NCI-H82 (cell line): ENCODE data around the gene ACADL.

Experiments
- DNase-seq: peaks from one replicate; lab custom pipeline; 2025; lab: John Stamatoyannopoulos, UW

The ACADL gene

GRCh38 chr2:210224941-210225672 lies at the start of gene ACADL:
TSS of gene ACADL (minus strand) at chr2:210225447. CDS start at chr2:210225263, 184 bp downstream.
- peak; percentile 49 for DNase-seq

DNA sequence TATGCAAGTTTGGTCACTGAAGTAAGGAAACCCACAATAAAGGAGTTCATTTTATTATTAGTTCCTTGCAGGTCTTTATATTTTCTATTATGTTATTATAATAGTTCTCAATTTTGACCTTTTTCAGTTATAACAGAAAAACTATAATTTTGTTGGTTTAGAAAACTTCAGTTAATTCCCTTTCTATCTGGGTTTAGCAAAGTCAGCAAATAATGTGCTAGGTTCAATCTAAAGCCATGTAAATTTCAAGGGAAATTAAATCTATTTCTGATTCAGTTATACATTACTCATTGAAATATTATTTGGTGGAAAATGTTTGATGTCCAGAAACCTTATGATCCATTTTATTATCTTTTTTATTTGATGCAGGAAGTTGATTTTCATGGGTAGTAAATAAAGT lies 46.1 kb upstream of the ACADL start:
- DNase-seq: no peak

DNA sequence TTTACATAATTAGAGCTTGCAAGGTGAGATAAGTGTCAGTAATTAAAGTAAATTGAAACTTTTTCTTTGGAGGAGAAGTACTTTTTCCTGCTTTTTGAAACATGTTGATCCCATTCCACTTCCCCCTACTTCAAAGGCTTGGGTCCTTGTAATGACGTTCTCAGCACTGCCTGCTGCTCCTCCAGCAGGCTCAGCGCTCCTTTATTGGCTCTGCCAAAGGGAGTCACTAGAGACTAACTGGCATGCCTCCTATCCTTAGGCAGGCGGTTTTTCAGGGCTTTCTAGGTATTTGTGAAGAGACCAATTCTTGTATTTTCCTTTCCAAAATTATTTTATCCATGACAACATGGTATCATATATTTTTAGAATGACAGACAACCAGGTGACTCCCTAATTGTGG lies 43.9 kb upstream of the ACADL start:
- no peak for DNase-seq

DNA sequence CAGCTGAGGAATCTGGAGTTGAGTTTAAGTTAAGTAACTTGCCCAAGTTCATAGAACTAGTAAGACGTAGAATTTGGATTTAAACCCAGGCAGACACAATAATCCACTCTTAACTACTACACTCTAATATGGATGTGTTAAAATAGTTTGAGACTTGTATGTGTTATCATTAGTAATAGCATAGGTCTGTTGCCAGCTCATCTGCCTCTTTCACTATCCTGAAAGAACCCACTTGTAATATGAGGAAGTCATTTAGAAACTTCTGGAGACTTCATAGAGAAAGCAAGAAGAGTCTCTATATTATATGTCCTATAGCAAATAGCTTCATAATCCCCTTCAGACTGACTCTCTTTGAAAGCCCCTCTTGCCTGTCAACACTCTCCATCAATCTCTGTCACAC lies 43.0 kb upstream of the ACADL start:
- no peak for DNase-seq

GRCh38 chr2:210267698-210268097 lies 42.5 kb upstream of the ACADL start:
- DNase-seq: no peak

- no peak for DNase-seq
Measured at GRCh38 chr2:210264282-210264681, 39.0 kb upstream of the ACADL start.

DNA sequence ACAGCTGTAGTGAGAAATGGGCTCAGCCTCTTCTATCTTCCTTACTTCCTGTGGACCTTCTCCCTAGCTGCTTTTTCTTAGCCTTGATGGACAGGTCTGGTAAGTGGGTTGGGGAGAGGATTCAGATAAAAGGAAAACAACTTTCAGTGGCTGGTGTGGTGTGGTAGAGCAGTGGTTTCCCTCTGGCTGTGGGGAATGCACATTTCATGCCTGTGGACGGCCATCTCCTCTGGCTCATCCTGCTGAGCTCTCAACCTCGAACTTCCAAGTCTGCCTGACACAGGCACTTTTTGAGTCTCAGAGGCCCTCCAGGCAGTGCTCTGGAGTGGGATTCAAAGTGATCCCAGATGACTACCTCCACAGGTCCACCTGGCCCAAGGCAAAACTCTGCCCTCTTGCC lies 38.6 kb upstream of the ACADL start:
- DNase-seq: no peak

DNA sequence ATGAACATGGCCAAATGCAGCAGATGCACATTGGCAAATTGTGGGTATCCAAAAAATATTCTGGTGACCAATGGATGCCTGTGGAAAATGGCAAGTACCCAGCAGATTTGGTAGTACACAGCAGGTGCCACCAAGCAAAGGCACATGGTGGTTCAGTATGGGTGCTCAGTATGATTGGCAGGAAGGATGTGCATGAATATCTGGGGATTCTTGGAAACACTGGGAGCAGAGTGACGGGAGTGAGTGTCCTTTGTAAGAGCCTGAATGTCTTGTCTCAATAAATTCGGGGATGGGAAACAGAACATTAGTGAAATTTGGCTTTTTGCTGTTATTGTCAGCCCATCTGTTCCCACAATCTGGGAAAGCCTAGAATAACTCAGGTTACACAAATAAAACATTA lies 36.8 kb upstream of the ACADL start:
- DNase-seq: no peak

DNA sequence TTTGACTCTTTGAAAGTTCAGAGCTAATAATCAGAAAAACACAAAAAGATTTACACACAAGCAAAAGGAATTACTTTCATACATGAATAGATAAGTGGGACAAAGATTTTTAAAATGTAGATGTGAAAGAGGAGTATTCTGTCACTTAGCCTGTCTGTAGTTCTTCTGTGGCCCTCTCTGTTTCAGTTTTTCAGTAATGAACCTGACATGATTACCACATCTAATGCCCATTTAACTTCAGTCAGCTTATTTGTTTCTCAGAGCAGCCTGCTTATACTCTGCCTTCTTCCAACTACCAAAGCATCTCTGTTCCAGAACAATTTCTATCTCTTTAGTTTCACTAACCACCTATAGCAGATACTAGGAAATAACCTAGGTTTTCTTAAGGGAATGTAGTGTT lies 34.4 kb upstream of the ACADL start:
- no peak for DNase-seq

DNA sequence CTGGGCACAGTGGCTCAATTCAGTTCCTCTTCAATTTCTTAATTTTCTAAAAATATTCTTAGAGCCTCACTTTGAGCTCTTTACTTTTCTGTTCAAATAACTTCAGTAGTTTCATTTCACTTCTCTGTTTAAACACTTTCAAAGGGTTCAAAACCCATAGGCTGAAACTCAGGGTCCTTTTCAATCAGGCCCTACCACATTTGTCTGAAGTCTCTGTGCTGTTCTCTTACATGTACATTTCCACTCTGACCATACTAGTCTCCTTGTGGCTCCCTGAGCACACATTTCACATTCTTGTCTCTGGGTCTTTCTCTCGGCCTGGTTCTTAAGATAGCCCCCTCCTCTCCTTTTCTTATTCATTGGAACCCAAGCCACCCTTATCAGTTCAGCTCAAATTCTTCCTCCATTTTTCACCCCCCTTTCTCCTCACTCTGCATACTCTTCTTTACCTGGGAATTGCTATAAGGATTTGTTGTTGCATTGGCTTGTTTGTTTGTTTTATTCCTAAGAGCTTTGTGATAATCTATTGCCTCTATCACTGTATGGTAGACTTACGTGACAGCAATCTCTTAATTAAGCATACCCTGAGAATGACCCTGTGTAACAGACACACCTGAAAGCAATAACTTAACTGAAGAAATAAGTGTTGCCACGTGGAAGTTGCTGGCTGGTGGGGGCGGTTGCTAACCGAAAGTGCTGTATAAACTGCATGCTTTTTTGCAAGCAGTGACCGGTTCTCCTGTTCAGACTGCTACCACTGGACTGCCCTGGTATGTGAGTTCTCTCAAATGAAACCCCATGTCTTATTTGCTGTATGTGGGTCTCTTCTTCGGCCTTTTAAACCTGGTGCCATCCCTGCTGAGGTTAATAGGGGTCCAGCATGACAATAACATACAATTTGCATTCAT lies 27.7 kb upstream of the ACADL start:
- no peak for DNase-seq

DNA sequence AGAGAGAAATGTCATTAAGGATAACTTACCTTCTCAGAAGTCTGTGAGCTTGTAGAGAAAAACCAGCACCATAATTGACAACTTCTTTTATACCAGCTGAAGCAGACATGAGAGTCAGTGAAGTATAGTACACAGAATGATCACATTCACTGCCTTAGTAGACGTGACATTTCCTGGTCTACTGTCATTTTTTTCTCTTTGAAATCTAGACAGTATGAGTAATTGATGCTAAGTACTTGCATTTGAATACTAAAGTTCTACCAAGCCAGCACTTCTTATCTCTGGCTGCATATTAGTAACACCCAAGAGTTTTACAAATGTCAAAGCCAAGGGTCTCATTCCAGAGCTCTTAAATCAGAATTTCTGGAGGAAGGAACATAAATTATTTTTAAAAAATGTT lies 25.4 kb upstream of the ACADL start:
- DNase-seq: no peak

DNA sequence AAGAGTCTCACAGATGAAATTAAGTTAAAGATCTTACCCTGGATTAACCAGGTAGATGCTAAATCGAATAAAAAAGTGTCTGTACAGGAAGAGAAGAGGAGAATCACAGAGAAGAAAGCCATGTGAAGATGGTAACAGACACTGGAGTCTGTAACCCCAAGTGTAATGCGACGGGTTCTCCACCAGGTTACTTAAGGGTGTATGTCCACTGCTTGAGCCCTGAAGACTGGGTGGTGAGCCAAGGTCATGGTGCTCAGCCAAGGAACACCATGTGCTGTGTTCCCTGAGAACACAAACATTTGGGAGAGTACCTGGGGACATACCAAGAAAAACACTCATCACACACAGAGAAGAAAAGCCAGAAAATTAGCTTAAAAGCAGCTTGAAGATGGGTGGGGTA lies 8.2 kb upstream of the ACADL start:
- DNase-seq: no peak

DNA sequence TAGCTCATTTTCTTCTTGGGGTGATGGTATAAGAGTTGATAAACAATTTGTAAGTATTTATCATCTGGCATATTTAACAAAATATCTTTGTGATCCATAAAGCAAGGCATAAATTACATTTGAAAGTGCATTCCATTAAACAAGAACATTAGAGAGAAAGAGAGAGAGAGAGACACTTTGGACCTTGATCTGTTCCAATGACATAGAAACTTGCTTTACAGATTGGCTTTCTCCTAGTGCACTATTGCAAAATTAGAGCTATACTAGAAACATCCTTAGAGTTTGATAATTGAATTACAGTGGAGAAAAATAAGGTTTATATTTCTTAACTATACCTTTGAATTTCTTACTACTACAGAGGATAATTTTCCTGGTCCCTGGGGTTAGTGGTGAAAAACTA lies 5.7 kb upstream of the ACADL start:
- no peak for DNase-seq

DNA sequence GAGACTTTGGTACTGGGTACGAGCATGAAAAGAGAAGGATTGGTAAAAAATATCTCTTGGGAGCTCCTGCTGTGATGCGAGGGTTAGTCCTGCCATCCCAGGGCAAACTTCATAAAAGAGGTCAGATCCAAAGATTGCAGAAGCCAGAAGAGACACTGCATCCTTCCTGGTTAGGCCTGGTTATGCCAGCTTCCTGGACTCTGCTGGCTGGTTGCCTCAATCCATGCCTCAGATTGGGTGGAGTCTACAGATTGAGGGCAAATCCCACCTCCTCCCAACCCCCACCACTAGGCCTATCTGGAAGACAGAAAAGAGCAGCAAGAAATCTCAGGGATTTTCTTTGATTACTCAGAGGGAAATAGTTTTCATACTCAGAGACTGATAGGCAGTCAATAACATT lies 5.3 kb upstream of the ACADL start:
- no peak for DNase-seq

DNA sequence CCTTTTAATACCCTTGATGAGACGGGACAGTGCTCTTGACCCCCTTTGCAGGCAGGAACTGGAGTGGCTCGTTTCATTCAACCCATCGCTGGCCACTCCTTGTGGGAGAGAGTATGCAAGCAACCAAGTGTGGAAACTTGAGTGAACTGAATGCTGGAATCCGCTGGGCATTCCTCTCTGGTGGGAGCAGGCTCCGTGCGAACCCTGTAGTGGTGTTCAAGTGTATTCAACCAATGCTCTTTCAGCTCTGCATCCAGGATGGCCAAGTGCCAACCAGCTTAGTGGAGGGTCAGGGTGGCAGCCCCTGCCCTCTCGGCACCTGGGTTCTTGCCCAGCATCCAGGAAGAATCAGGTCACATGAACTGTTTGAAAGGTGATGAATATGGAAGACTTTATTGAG lies 3.3 kb upstream of the ACADL start:
- DNase-seq: no peak

- no peak for DNase-seq
Measured at GRCh38 chr2:210227290-210228088, 2.2 kb upstream of the ACADL start.

- no peak for DNase-seq
Measured at GRCh38 chr2:210226223-210226622, 976 bp upstream of the ACADL start.

DNA sequence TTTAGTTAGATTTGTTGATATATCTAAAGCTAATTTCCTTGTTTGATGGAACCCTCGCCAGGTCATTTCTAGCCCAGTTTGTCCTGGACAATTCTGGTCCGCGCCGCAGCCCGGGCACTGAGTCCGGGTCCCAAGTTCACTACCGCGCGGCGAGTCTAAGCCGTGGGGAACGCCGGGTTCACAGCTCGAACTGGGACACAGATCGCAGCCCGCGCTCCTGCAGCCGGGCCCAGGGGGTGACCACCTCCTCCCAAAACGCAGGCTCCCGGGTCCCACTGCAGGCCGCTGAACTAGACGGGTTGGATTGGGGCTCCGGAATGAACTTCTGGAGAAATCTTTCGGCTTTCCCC lies 681 bp downstream of the ACADL start:
- peak; percentile 24 for DNase-seq

DNA sequence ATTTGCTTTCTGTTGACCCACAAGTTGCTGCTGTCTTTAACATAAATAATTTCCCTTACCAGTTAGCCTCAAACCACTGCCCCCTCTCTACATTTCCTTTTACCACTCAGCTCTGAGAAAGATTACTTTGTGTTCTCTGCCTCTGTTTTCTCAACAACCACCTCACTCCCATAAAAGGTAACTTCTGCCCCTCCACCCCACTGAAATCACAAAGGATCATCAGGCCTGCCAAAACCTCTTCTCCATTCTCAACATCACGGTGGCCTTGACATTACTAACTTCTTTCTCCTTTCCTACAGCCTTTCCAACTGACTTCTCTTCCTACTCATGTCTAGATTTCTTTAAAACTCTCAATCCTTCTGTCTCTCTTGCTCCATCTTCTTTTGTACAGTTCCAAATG lies 10.1 kb downstream of the ACADL start:
- DNase-seq: no peak

DNA sequence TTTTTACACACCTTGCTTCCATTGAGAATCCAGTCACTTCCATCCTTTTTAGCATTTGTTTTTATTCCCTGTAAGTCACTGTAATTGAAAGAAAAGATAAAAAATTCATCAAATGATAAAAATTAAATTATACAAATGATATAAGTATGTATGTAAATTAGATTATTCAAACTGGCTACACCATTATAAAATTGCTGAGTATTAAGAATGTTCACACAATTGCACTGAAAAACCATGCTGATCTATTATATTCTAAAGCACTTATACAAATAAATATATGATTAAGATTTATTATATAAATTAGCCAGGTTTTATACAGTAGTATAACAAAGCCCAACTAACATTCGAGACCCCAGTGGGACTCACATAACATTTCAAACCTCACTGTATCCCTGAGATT lies 15.1 kb downstream of the ACADL start:
- no peak for DNase-seq

DNA sequence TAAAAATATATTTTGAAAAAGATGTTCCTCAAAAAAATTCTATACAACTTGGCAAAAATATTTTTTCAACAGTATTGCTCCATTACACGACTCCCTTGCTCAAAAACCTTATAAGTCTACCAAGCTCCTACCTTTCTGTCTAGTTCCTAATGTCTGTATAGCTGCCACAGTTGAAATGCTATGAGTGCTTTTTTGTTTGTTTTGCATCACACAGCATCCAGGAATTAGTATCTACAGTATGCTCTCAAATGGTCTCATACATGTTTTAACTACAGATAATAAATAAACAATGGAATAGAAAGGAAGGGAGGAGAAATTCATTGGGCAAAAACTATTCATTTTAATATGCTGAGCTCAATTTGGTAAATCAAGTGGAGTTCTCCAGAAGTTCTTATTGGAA lies 17.3 kb downstream of the ACADL start:
- no peak for DNase-seq

GRCh38 chr2:210203558-210203957 lies 21.7 kb downstream of the ACADL start:
- DNase-seq: no peak

DNA sequence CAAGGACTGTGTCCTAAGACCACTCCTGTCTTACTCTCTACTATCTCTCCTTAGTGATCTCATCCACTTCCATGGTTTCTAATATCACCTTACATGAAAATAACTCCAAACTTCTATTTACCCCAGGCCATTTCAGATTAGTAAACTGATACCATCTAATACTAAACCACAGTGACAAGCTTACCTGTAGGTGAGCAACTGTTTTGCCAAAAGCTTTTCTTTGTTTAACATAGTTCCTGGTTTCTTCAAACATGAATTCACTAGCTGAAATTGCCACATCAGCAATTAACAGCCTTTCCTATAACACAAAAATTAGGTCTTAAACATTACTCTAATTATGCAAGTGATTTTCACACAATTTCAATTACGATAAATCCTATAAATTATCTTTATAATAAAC lies 22.1 kb downstream of the ACADL start:
- DNase-seq: no peak
